Measurements from ENCODE around the gene NLRP12. TPM values are rescaled to one million over a fixed set of nuclear protein-coding genes. Genes with fewer than 3 reads are reported as not detected.
"Not testable (repeated sequence)": the region's sequence is repeated elsewhere in the genome, so short reads cannot be mapped to it uniquely, and the experiment has no call there.

Gene NLRP12
- total and polyA plus RNA-seq, 9 donors = 0.05 to 0.95 (median 0.15) TPM

DNA sequence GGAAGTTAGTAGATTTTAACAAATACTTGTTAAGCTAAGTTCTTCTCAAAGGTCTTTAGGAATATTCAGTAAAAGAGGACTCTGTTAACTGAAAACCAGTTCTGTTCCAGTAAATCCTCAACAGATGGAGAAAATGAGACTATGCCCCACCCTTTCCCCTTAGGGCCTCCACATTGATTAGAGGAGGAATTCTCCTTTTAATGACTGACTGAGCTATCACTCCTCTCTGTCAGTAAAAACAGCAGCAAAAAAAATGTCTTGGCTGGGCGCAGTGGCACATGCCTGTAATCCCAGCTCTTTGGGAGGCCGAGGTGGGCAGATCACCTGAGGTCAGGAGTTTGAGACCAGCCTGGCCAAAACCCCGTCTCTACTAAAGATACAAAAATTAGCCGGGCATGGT, 50.1 kb downstream of the NLRP12 start:
- Histone ChIP-seq H3K27ac (no peak overlapping the region), H3K27me3 (no peaks in the 10 kb centered on the region), H3K36me3 (no peaks in the 10 kb centered on the region), H3K4me1 (ENCODE audit: insufficient read depth) (no peaks in the 10 kb centered on the region), H3K9me3 (no peaks in the 10 kb centered on the region), H3K4me3 (no peak overlapping the region)
- 46 to 68% (median 62%) methylated on average over 4 of the region's 4 CpGs for WGBS, 3 donors
- intact Hi-C loops (cut with DNase I) = no loop called here
- TF ChIP-seq, protein P1, sequence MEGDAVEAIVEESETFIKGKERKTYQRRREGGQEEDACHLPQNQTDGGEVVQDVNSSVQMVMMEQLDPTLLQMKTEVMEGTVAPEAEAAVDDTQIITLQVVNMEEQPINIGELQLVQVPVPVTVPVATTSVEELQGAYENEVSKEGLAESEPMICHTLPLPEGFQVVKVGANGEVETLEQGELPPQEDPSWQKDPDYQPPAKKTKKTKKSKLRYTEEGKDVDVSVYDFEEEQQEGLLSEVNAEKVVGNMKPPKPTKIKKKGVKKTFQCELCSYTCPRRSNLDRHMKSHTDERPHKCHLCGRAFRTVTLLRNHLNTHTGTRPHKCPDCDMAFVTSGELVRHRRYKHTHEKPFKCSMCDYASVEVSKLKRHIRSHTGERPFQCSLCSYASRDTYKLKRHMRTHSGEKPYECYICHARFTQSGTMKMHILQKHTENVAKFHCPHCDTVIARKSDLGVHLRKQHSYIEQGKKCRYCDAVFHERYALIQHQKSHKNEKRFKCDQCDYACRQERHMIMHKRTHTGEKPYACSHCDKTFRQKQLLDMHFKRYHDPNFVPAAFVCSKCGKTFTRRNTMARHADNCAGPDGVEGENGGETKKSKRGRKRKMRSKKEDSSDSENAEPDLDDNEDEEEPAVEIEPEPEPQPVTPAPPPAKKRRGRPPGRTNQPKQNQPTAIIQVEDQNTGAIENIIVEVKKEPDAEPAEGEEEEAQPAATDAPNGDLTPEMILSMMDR (IDR thresholded peaks at IDR 0.05) = no peak
- TF ChIP-seq POLR2A (IDR thresholded peaks at IDR 0.05) (no peak), EP300 (IDR thresholded peaks at IDR 0.05) (no peak)
- no peak for DNase-seq

DNA sequence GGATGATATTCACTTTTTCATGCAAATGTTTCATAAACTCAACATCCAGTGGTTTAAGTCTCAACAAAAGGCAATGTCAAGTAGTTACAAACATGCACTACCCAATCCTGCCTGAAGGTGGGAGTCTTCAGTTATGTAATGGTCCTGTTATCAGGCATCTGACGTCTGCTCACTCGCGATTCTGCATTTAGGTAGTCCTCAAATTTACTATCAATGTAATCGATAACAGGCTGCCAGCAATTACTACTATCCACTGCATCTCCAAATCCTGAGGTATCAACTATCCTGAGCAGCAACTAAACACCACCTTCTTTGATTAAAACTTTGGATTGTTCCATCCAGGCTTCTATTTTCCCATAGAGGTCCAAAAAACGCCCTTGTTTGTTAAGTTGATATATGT, 51.2 kb downstream of the NLRP12 start:
- Histone ChIP-seq H3K27me3 (no peaks in the 10 kb centered on the region), H3K36me3 (no peaks in the 10 kb centered on the region), H3K9me3 (peaks cover 0 to 5% of the 10 kb centered on the region in 2 donors), H3K4me1 (ENCODE audit: insufficient read depth) (no peaks in the 10 kb centered on the region), H3K4me3 (no peak overlapping the region), H3K27ac (no peak overlapping the region)
- WGBS, 3 donors = 5% methylated on average over 5 of the region's 5 CpGs
- intact Hi-C loops (cut with DNase I) = no loop called here
- TF ChIP-seq, protein P1 (IDR thresholded peaks at IDR 0.05) = peak in 2 of 3 donors; percentile 39 to 49
- TF ChIP-seq EP300 (IDR thresholded peaks at IDR 0.05) (no peak), POLR2A (IDR thresholded peaks at IDR 0.05) (no peak)
- peak in 3 of 5 donors; percentile 15 to 44 (median 21) for DNase-seq

DNA sequence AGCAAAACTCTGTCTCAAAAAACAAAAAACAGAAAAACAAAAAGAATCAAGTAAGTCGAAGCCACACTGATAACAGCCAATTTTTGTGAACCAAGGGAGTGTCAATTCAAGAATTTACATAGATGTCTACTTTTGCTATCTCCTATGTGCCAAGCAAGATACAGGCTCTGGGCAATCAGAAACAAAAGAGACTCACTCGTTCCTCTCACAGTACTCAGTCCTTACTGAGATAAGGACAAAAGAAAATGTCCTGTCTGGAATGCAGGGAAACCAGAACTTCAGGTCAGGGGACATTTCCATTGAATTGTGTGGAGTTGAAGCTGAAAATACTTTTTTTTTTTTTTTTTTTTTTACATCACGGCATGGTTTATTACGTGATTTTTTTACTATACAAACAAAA, 53.0 kb downstream of the NLRP12 start:
- Histone ChIP-seq H3K27me3 (no peaks in the 10 kb centered on the region), H3K9me3 (peaks cover 0 to 5% of the 10 kb centered on the region in 2 donors), H3K36me3 (no peaks in the 10 kb centered on the region), H3K27ac (no peak overlapping the region), H3K4me3 (no peak overlapping the region), H3K4me1 (ENCODE audit: insufficient read depth) (no peaks in the 10 kb centered on the region)
- 36 to 44% (median 39%) methylated on average over 4 of the region's 4 CpGs for WGBS, 3 donors
- no peak for DNase-seq
- intact Hi-C loops (cut with DNase I) = no loop called here
- TF ChIP-seq EP300 (IDR thresholded peaks at IDR 0.05) = no peak
- TF ChIP-seq, protein P1 (IDR thresholded peaks at IDR 0.05) = no peak
- TF ChIP-seq POLR2A (IDR thresholded peaks at IDR 0.05) = no peak

DNA sequence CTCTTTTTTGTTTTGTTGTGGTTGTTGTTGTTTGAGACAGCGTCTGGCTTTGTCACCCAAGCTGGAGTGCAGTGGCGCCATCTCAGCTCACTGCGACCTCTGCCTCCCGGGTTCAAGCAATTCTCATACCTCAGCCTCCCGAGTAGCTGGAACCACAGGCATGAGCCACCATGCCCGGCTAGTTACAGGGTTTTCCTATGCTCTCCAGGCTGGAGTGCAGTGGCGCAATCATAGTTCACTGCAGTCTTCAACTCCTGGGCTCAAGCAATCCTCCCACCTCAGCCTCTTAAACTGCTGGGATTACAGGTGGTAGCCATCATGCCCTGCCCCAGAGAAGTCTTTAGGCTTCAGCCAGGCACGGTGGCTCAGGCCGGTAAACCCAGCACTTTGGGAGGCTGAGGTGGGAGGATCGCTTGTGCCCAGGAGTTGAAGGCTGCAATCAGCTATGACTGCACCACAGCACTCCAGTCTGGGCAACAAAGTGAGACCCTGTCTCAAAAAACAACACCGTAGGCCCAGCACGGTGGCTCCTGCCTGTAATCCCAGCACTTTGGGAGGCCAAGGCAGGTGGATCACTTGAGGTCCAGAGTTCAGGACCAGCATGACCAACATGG, 54.3 kb downstream of the NLRP12 start:
- 83 to 88% (median 86%) methylated on average over 12 of the region's 12 CpGs for WGBS, 3 donors
- H3K4me3 ChIP-seq; H3K27ac ChIP-seq; H3K27me3 ChIP-seq; DNase-seq; H3K9me3 ChIP-seq; H3K4me1 ChIP-seq (ENCODE audit: insufficient read depth); H3K36me3 ChIP-seq; intact Hi-C loops (cut with DNase I): not testable (repeated sequence)

DNA sequence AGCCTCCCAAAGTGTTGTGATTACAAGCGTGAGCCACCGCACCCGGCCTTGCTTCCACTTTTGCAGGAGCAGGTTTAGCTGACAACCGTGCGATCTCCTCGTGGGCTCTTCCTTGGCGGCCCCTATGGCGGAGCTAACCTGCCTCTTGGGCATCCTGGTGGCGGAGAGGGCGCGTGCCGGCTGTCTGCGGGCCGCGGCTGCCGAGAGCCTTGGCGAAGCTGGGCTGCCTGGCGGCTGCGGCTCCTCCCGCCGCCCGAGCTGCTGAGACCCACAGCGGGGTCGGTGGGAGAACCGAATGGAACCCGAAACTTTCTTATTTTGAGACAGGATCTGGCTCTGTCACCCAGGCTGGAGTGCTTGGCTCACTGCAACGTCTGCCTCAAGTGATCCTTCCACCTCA, 55.7 kb downstream of the NLRP12 start:
- WGBS, 3 donors = 89 to 92% (median 91%) methylated on average over 27 of the region's 27 CpGs
- Histone ChIP-seq H3K4me3 (no peak overlapping the region), H3K36me3 (no peaks in the 10 kb centered on the region), H3K27me3 (no peaks in the 10 kb centered on the region), H3K4me1 (ENCODE audit: insufficient read depth) (no peaks in the 10 kb centered on the region), H3K9me3 (peaks cover 0 to 5% of the 10 kb centered on the region in 2 donors), H3K27ac (no peak overlapping the region)
- DNase-seq = no peak
- intact Hi-C loops (cut with DNase I) = no loop called here
- TF ChIP-seq, protein P1 (IDR thresholded peaks at IDR 0.05) = no peak
- no peak for TF ChIP-seq EP300 (IDR thresholded peaks at IDR 0.05)
- no peak for TF ChIP-seq POLR2A (IDR thresholded peaks at IDR 0.05)

DNA sequence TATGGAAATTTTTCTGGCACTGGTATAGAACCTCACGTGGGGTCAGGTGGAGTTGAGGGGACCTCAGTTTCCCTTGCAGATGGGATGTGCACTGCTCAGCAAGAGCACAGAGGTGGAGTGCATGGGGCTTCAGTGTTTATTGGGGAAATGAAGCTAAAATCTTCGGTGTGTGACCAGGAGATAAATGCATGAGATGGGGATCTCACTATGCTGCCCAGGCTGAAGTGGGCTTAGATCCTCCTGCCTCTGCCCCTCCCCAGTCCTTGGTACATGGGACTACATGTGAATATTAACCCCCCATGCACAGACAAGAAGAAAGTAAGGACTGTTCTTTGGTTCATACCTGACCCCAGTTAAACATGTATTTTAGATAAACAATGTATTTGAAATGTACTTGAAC, 65.1 kb downstream of the NLRP12 start:
- H3K4me3 ChIP-seq; H3K27ac ChIP-seq; H3K9me3 ChIP-seq; H3K36me3 ChIP-seq; H3K4me1 ChIP-seq (ENCODE audit: insufficient read depth); intact Hi-C loops (cut with DNase I); H3K27me3 ChIP-seq; DNase-seq: not testable (repeated sequence)
- WGBS, 3 donors = 74 to 82% (median 77%) methylated on average over 2 of the region's 2 CpGs

All from ovary (tissue), 9 donors.